CD4-positive, alpha-beta T cell treated with Interleukin-4 for 1 hour (primary cell): Measurements from ENCODE around the gene ZNF862.
"Not testable (repeated sequence)": the region's sequence is repeated elsewhere in the genome, so short reads cannot be mapped to it uniquely, and the experiment has no call there.

Experiments
- DNase-seq, 2 donors: peaks; one replicate each; pipeline ENCODE4 v3.0.0-alpha.2; 2020 to 2022

Gene ZNF862

DNA sequence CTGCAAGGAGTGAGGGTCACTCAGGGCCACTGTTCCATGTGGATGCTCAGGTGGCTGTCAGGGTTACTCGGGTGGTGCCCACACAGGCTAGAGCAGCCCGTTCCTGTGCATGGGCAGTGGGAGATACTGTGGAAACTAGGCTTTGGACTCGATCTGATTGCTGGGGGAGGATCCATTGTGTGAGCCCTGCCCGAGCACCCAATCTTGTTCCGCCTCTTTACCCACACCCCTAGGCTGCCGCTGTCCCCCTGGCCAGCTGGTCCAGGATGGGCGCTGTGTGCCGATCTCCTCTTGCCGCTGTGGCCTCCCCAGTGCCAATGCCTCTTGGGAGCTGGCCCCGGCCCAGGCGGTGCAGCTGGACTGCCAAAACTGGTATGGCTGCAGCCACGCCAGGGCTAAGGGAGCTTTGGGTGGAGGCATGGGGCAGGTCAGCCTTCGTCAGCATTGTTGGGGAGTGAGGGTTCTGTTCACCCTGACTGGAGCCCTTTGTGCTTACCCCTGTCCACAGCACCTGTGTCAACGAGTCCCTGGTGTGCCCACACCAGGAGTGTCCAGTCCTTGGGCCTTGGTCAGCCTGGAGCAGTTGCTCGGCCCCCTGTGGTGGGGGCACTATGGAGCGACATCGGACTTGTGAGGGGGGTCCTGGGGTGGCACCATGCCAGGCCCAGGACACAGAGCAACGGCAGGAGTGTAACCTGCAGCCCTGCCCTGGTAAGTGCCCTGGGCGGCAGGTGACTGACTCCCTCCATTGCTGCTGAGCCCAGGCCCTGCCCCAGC lies 12.4 kb upstream of the ZNF862 start:
- DNase-seq: no peak

GRCh38 chr7:149826344-149827088 lies 11.7 kb upstream of the ZNF862 start:
- no peak for DNase-seq

- no peak for DNase-seq
Observed at GRCh38 chr7:149827089-149827981, 10.8 kb upstream of the ZNF862 start.

GRCh38 chr7:149828357-149829309 lies 9.5 kb upstream of the ZNF862 start:
- DNase-seq: no peak

DNA sequence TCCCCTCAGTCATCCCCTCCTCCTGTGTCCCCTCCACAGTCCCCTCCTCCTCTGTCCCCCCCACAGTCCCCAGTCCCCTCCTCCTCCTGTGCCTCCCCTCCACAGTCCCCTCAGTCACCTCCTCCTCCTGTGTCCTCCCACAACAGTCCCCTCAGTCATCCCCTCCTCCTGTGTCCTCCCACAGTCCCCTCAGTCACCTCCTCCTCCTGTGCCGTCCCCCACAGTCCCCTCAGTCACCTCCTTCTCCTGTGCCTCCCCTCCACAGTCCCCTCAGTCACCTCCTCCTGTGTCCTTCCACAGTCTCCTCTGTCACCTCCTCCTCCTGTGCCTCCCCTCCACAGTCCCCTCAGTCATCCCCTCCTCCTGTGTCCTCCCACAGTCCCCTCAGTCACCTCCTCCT lies 7.6 kb upstream of the ZNF862 start:
- DNase-seq: not testable (repeated sequence)

DNA sequence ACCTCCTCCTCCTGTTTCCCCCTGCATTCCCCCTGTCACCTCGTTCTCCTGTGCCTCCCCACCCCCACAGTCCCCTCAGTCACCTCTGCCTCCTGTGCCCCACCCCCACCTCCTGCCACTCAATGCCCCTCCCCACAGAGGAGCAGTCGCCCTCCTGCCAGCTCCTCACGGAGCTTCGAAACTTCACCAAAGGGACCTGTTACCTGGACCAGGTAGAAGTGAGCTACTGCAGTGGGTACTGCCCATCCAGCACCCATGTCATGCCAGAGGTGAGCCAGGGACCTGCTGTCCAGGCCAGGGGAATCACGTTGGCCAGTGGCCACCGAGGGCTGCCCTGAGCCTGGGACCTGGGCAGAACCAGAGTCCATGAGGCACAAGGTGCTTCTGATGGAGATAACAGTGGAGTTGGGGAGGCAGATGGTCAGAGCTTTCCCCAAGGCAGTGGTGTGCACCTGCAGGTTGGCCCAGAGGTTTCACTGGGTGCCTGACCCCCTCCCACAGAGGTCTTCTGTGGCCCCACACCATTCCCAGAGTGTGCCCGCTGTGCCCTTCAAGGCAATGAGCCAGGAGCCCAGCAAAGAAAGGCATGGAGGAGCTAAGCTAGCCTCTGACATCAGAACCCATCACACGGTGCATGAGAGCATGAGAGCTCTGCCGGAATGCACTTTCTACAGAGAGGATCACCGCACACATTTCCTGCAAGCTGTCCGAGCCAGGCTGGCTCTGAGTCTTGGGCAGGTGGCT lies 7.0 kb upstream of the ZNF862 start:
- DNase-seq: no peak

DNA sequence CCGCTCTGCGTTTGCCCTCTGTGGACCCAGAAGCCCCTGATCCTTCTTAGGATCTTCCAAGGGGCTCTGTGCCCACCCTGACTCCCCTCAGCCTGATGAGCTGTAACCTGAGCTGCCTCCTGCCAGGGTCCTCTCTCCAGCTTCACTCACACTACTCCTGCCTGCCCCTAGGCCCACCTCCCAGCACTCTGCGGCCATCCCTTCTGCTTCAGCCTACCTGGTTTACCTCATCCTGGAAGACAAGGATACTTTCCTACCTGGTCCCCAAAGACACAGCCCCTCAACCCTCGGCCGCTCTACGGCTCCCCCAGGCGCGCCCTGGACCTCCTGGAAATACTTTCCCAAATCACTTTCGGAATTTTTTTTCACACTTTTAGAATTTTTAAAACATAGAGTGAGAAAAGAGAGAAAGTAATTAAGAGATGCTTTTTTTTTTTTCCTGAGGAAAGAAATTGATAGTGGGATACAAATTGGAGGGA lies 6.4 kb upstream of the ZNF862 start:
- no peak for DNase-seq

- DNase-seq: no peak
Observed at GRCh38 chr7:149832332-149833041, 5.7 kb upstream of the ZNF862 start.

- no peak for DNase-seq
Observed at GRCh38 chr7:149833495-149834130, 4.6 kb upstream of the ZNF862 start.

- DNase-seq: no peak
Observed at GRCh38 chr7:149834601-149835000, 3.6 kb upstream of the ZNF862 start.

DNA sequence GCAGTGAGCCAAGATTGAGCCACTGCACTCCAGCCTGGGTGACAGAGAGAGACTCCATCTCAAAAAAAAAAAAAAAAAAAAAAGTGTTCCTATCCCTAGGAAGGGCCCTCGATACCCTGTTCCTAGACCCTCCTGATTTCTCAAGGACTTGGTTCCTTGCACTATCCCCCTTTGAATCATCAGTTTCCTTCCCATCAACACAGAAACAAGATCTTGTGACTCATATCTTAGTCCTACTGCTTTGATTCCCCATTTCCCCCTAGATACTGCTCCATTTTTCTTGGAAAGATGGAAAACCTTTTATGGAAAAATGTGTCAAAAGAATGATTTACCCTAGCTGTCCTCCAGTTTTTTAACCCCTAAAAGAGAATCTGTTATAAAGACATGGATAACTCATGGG lies 1.7 kb upstream of the ZNF862 start:
- no peak for DNase-seq

- no peak for DNase-seq
Observed at GRCh38 chr7:149837564-149838223, 481 bp upstream of the ZNF862 start.

GRCh38 chr7:149838992-149839408 lies 825 bp downstream of the ZNF862 start:
- no peak for DNase-seq

- no peak for DNase-seq
Observed at GRCh38 chr7:149839933-149840332, 1.8 kb downstream of the ZNF862 start.

DNA sequence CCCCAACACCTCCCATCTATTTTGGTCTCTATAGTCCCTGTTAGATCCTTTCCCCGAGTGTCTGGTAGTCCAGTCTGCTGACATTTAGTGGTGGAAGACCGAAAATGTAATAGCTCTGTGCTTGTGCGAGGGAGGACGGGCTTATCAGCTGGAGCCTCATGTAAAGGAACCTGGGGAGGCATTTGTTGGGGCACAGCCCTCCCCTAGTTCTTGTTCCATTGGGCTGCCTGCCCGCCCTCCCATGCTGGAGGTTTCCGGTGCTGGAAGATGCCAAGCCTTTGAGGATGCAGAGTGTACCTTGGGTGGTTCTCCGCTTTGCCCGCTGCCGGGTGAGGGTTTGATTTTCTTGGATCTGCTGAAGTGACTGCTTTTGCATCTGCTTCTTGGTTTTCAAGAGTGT lies 5.4 kb downstream of the ZNF862 start:
- no peak for DNase-seq

DNA sequence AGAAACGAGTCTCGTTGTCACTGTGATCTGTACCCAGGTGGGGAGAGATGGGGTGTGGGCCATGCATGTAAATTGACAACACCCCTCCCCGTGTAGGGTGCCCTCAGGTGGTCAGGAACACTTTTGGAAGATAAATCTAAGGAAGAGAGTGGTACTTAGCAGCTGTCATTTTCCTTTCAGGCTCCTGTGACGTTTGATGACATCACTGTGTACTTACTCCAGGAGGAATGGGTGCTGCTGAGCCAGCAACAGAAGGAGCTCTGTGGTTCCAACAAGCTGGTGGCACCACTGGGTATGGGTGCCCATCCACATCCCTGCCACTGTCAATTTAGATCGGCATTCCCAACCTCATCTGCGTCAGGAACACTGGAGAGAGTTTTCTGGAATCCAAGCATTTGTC lies 6.3 kb downstream of the ZNF862 start:
- no peak for DNase-seq

GRCh38 chr7:149845257-149845980 lies 7.2 kb downstream of the ZNF862 start:
- DNase-seq: no peak

DNA sequence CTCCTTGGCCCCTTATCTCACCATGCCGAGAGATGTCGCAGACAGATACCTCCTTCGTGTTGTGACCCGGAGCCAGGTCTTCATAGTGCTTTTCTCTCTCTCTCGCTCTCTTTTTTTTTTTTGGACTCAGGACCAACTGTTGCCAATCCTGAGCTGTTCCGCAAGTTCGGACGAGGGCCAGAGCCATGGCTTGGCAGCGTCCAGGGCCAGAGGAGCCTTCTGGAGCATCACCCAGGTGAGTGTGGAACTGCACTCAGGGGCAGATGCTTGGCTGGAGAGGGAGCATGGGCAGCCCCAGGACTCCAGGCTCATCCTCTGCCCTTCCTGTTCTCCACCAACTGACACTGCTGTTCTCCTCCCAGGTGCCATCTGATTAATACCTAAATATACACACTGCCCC lies 7.8 kb downstream of the ZNF862 start:
- no peak for DNase-seq
